HG02943 (cell line): ENCODE measurements around the gene GRB10.
"Not testable (repeated sequence)": the region's sequence is repeated elsewhere in the genome, so short reads cannot be mapped to it uniquely, and the experiment has no call there.

Source experiments
- ATAC-seq: cut with Tn5 transposase; IDR thresholded peaks from one replicate; pipeline ENCODE4 v1.9.1; 2021; ENCODE audit warnings: mild to moderate bottlenecking, low read depth, moderate library complexity; ENCODE audit not compliant: unreplicated experiment

The GRB10 gene

DNA sequence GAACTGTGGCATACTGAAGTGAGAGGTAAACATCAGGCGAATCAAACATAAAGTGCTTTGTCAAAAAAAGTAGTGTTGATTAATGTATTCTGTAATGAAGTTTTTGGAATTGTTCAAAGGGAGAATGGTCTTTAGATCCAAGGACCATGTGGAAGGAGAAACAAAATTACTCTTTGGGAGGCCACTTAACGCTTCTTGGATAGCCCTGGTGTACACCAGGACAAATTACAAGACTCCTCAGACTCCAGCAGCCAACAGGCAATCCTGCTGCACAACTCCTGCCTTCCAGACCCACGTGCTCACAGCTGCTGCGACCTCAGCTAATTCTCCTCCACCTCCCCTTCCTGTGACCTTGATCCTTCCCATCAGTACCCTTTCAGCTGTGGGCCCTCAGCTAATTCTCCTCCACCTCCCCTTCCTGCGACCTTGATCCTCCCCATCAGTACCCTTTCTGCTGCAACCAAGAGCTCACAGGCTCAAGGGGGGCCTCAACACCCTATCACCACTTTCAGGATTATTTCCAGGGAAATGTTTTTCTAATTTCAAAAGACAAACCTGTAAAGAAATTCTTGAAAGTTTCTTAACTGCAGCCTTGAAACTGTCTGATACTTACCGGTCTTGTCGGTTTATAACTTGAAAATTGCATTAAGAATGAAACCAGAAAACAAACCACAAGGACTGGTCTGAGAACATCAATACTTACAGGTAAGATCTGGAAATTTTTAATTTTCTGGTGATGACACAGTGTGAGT, 187.8 kb downstream of the GRB10 start:
- no peak for ATAC-seq

- no peak for ATAC-seq
Observed at GRCh38 chr7:50594136-50594535, 188.6 kb downstream of the GRB10 start.

DNA sequence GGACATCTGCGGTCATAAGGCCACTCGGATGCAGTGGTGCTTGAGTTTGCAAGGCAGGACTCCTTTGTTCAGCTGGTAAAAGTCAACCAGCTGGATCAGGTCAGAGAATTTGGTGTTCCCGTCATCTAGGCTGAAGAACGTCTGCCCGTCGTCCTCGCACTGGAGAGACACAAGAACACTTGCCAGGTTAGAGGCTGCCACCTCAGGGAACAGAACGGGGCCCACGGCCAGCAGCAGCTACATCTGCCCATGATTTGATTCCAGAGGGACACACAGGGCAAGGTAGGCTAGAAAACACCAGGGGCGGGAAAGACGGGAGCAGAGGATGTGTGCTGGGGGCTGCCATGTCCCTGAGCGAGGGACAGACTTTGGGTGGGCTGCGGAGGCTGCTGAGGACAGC, 189.8 kb downstream of the GRB10 start:
- ATAC-seq, result no peak

- peak; percentile 60 for ATAC-seq
Observed at GRCh38 chr7:50591480-50592438, 190.9 kb downstream of the GRB10 start.

DNA sequence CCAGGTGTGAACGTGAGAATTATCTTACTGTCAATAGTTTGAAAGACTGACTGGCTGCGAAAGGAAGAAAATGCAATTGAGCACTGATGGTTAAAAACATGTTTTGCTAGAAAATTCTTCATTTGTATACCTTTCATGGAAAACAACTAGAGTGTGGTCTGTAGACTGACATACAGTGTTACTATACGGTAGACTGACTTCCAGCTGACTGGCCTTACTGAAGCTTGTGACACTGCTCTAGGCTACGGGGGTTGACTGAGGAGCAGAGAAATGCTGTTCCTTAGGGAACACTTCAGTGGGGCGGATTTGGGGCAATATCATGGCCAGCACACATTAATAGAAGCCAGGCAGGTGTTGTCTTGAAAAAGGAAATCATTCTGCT, 191.6 kb downstream of the GRB10 start:
- no peak for ATAC-seq

- no peak for ATAC-seq
Observed at GRCh38 chr7:50590535-50590934, 192.2 kb downstream of the GRB10 start.

- no peak for ATAC-seq
Observed at GRCh38 chr7:50589364-50589763, 193.3 kb downstream of the GRB10 start.

GRCh38 chr7:50588937-50589336, 193.8 kb downstream of the GRB10 start:
- no peak for ATAC-seq

DNA sequence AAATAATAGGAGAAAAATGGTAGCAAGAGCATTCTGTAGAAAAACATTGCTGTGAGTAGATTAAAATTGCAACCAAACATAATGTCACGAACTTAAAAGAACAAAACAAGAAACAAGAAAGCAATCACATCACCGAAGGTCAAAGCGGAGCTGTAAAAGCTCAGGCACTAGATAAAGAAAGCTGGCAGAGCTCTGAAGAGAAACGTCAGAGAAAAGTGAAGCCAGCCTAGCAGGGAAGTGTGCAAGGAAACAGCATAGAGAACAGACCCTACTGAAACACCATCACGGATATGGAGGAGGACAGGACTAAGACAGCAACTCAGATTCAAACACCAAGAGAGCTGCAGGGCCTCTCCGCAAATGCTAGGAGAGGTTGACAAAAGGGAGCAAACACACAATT, 195.0 kb downstream of the GRB10 start:
- no peak for ATAC-seq

- no peak for ATAC-seq
Observed at GRCh38 chr7:50584793-50585408, 197.8 kb downstream of the GRB10 start.

GRCh38 chr7:50584386-50584785, 198.3 kb downstream of the GRB10 start:
- ATAC-seq, result no peak

DNA sequence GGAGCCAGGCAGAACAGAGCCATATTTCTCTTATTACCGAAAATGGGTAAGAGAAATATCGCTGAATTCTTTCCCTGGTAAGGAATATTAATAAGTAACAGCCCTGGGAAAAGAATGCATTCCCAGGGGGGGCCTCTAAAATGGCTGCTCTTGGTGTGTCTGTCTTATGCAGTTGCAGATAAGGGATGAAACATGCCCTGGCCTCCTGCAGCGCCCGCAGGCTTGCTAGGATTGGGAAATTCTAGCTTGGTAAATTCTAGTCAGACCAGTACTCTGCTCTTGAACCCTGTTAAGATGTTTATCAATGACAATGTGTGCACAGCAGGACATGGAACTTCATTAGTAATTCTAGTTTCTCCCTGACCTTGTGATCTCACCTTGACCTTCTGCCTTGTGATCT, 199.4 kb downstream of the GRB10 start:
- ATAC-seq, result not testable (repeated sequence)

GRCh38 chr7:50582271-50582670, 200.4 kb downstream of the GRB10 start:
- not testable (repeated sequence) for ATAC-seq

GRCh38 chr7:50580666-50581065, 202.0 kb downstream of the GRB10 start:
- ATAC-seq, result not testable (repeated sequence)

DNA sequence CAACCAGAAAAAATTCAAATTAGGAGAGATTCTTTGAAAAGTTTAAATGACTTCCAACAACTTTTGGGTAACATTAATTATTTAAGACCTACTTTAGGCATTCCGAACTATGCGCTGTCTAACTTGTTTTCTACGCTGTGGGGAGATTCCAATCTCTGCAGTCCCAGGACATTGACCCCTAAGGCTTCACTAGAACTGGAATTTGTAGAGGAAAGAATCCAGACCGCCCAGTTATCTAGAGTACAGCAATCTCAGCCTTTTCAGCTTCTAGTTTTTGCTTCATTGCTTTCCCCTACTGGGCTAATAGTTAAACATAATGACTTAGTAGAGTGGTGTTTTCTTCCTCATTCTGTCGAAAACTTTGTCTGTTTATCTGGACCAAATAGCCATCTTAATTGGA, 202.6 kb downstream of the GRB10 start:
- no peak for ATAC-seq

- not testable (repeated sequence) for ATAC-seq
Observed at GRCh38 chr7:50578105-50578504, 204.6 kb downstream of the GRB10 start.

GRCh38 chr7:50577569-50577968, 205.1 kb downstream of the GRB10 start:
- no peak for ATAC-seq

- ATAC-seq, result not testable (repeated sequence)
Observed at GRCh38 chr7:50576388-50576787, 206.3 kb downstream of the GRB10 start.

DNA sequence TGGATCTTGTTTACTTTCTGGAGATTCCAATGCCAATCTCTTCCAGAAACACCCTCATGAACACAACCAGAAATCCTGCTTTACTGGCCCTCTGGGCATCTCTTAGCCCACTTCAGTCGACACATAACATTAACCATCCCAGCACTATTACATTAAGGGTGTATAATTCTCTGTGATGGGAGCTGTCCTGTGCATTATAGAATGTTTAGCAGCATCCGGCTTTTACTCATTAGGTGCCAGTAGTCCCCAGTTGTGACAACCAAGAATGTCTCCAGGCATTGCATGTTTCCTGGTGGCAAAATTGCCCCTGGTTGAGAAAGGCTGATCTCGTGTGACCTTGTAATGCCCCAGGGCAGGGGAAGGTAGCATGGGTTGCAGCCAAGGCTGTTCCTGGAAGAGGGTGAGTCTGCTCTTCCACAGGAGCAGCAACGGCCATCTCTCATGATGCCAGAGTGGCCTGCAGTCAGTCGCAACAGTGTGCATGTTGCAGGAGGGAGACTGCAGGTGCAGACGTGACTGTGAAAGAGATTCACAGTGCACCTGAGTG, 214.9 kb downstream of the GRB10 start:
- no peak for ATAC-seq

DNA sequence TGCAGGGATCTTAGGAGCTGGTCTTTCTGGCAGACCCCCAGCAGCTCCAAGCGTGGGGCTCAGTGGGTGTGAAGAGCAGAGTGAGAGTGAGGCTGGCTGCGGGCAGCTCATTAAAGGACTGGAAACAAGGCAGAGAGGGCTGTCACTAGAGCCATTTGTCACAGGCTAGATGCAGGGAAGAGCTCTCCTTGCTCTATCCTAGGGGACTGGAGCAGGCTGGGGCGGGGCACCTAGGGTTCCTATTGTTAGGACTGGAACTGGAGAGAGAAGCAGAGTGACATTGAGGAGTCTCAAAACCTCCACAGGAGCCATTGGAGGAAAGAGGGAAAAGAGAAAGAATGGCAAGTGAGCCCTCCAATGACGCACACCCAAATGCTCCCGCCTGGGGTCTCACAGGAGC, 216.7 kb downstream of the GRB10 start:
- ATAC-seq, result no peak

DNA sequence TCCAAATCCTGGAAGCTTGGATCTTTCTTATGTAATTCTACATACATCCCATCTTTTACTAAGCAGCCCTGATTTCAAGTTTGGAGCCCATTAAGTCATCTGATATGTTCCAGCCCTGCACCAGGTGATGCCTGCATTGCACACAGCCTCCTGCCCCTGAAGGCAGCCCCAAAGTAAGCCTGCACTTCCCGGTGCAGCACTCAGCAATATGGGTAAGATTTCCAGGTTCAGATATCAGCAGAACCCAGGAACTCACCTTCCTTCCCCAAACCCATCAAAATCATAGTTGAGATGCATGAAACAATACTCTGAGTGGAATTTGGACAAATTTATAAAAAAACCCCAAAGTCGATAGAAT, 217.2 kb downstream of the GRB10 start:
- no peak for ATAC-seq
